ENCODE data around the gene SMC6.

DNA sequence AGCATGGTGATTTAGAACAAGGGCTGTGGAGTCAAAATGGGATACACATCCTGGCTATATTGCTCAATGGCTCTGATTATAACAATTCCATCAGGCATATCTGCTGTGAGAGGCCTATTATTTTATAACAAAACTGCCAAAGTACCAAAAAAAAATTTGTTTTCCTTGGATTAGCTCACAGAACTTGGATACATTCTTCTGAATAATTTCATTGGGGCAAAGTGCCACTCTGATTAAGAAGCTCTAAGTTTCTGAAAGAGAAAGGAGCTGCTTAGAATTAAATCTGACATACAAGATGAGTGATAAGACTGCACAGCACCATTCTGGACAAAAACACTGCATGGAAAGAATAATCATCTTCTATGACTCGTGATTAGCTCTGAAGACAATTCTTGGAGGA, 85.7 kb downstream of the SMC6 start:
- no peak for TF ChIP-seq POLR2AphosphoS5 (IDR thresholded peaks at IDR 0.05; ENCODE audit: low read depth, low read length)
- TF ChIP-seq SIN3A (IDR thresholded peaks at IDR 0.05; ENCODE audit: borderline replicate concordance, low read depth, low read length) = no peak
- no peak for TF ChIP-seq NRF1 (IDR thresholded peaks at IDR 0.05; ENCODE audit: low read depth, low read length)
- TF ChIP-seq, protein P1, sequence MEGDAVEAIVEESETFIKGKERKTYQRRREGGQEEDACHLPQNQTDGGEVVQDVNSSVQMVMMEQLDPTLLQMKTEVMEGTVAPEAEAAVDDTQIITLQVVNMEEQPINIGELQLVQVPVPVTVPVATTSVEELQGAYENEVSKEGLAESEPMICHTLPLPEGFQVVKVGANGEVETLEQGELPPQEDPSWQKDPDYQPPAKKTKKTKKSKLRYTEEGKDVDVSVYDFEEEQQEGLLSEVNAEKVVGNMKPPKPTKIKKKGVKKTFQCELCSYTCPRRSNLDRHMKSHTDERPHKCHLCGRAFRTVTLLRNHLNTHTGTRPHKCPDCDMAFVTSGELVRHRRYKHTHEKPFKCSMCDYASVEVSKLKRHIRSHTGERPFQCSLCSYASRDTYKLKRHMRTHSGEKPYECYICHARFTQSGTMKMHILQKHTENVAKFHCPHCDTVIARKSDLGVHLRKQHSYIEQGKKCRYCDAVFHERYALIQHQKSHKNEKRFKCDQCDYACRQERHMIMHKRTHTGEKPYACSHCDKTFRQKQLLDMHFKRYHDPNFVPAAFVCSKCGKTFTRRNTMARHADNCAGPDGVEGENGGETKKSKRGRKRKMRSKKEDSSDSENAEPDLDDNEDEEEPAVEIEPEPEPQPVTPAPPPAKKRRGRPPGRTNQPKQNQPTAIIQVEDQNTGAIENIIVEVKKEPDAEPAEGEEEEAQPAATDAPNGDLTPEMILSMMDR (IDR thresholded peaks at IDR 0.05) = no peak
- TF ChIP-seq YY1 (IDR thresholded peaks at IDR 0.05; ENCODE audit: low read depth) = no peak
- TF ChIP-seq FOSL2 (IDR thresholded peaks at IDR 0.05; ENCODE audit: borderline replicate concordance, low read depth) = no peak
- TF ChIP-seq, protein P2, sequence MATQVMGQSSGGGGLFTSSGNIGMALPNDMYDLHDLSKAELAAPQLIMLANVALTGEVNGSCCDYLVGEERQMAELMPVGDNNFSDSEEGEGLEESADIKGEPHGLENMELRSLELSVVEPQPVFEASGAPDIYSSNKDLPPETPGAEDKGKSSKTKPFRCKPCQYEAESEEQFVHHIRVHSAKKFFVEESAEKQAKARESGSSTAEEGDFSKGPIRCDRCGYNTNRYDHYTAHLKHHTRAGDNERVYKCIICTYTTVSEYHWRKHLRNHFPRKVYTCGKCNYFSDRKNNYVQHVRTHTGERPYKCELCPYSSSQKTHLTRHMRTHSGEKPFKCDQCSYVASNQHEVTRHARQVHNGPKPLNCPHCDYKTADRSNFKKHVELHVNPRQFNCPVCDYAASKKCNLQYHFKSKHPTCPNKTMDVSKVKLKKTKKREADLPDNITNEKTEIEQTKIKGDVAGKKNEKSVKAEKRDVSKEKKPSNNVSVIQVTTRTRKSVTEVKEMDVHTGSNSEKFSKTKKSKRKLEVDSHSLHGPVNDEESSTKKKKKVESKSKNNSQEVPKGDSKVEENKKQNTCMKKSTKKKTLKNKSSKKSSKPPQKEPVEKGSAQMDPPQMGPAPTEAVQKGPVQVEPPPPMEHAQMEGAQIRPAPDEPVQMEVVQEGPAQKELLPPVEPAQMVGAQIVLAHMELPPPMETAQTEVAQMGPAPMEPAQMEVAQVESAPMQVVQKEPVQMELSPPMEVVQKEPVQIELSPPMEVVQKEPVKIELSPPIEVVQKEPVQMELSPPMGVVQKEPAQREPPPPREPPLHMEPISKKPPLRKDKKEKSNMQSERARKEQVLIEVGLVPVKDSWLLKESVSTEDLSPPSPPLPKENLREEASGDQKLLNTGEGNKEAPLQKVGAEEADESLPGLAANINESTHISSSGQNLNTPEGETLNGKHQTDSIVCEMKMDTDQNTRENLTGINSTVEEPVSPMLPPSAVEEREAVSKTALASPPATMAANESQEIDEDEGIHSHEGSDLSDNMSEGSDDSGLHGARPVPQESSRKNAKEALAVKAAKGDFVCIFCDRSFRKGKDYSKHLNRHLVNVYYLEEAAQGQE (IDR thresholded peaks at IDR 0.05; ENCODE audit: low read depth, low read length) = no peak
- TF ChIP-seq, protein P3, sequence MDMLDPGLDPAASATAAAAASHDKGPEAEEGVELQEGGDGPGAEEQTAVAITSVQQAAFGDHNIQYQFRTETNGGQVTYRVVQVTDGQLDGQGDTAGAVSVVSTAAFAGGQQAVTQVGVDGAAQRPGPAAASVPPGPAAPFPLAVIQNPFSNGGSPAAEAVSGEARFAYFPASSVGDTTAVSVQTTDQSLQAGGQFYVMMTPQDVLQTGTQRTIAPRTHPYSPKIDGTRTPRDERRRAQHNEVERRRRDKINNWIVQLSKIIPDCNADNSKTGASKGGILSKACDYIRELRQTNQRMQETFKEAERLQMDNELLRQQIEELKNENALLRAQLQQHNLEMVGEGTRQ (IDR thresholded peaks at IDR 0.05; ENCODE audit: borderline replicate concordance, low read depth, low read length) = no peak
- TF ChIP-seq ELF1 (IDR thresholded peaks at IDR 0.05) = no peak
- TF ChIP-seq, protein P4, sequence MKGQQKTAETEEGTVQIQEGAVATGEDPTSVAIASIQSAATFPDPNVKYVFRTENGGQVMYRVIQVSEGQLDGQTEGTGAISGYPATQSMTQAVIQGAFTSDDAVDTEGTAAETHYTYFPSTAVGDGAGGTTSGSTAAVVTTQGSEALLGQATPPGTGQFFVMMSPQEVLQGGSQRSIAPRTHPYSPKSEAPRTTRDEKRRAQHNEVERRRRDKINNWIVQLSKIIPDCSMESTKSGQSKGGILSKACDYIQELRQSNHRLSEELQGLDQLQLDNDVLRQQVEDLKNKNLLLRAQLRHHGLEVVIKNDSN (IDR thresholded peaks at IDR 0.05; ENCODE audit: borderline replicate concordance, low read depth) = no peak
- TF ChIP-seq RAD21 (IDR thresholded peaks at IDR 0.05; ENCODE audit: low read length) = no peak
- TF ChIP-seq RCOR1 (IDR thresholded peaks at IDR 0.05; ENCODE audit: low read length) = no peak
